CD4-positive, alpha-beta T cell treated with Interleukin-4 for 1 hour (primary cell): ENCODE measurements around the gene ABCA13.

ENCODE experiments used
- DNase-seq, 2 donors: peaks; one replicate each; pipeline ENCODE4 v3.0.0-alpha.2; 2020 to 2022

The ABCA13 gene

DNA sequence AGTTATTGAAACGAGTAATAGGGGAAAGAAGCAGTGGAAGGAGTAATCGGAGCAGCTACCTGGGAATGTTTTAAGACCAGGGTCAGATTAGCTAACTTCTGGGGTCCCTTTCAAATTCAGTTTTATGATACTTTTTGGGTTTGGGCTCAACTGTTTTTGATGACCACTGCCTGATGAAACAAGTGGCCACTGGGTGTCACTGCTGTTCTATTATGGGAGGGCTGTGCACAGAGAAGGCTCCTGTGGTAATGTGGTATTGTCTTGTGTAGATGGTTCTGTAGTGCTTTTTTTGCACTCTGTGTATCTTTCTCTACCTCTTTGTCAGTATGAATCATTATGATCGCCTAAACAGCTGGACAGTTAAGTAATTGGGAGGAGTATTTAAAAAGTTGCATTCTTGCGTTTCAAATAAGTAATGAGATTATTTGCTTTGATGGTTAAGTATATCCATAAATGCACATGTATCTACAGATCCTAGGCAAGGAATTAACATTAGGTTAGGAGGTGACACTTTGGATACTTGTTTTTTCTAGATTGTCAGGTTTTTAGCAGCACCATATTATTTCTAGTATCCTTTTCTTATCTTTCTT, 128.4 kb downstream of the ABCA13 start:
- DNase-seq = peak; percentile 15 to 28

- DNase-seq = no peak
Observed at GRCh38 chr7:48300301-48300700, 129.0 kb downstream of the ABCA13 start.

DNA sequence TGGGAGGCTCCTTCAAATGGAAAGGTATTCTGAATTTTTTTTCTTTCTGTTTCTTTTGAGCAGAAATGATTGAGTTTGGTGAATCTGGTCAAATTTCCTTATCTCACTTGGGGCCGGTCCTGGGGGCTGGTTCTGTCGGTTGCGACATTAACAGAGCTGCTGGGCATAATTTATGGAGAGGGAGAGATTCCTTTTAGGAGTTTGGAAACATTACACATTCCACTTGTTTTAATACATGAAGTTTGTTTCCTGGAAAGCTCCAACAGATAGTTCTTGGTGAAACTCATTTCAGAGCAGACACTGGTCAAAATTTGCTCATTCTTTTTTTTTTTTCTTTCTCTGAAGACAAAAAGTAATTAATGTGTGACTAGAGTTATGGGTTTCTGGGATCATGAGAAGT, 129.9 kb downstream of the ABCA13 start:
- no peak for DNase-seq

DNA sequence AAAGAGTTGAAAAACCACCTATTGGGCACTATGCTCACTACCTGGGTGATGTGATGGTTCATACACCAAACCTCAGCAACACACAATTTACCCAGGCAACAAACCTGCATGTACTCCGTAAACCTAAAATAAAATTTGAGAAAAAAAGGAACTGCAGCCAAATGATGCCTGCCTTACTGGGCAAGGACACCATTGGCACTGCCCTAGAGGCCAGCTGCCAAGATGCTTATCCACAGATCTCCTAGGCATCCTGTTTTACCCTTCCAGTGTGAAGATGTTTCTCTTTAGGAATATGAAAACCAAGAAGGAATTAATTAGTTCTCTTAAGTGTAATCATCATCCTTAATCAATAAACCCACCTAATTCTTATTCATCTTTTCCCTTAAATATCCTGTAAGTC, 133.4 kb downstream of the ABCA13 start:
- no peak for DNase-seq

DNA sequence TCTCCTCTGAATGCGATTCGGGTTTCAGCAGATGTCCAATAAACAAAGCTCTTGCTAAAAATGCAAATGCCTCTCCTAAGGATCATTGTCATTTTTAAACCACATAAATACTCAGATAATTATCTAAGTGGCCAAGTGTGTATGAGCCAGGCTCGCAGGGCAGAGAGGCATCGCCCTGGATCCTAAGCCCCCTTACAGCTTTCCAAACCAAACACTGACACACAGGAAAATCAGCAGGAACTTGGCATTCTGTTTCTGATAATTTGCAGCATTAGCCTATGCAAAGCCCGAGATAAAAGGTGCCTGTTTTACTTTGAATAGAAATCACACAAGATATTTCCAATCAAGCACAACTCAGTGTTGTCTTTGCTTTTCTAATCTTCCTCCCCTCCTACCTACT, 134.4 kb downstream of the ABCA13 start:
- DNase-seq = no peak

GRCh38 chr7:48307041-48307714, 135.9 kb downstream of the ABCA13 start:
- DNase-seq = no peak

- DNase-seq = no peak
Observed at GRCh38 chr7:48309720-48310119, 138.5 kb downstream of the ABCA13 start.

DNA sequence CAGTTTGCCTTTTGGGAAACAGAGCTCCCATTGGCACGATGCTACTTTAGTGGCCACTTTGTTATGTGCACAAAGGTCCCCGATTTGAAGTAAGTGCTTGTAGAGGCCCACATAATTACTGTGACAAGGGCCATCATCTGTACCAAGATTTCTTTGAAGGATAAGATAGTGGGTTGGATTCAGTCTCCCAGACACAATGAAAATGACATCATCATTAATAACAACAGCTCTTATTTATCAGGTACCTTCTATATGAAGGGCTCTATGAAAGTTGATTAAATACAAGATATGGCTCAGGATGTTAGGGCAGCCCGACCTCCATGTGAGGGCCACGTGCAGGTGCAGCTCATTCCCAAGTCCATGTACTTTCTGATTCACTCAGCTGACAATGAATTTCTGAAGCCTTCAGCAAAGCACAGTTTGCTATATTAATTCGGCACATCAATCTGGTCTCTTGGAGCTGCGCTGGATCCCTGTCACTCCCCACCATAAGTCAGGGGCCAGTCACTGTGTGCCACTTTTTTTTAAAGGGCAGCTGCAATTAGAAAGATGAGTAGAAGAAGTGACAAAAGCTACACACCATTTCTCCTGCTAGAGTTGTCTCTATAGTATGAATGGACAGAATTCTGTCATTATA, 140.3 kb downstream of the ABCA13 start:
- DNase-seq = no peak

GRCh38 chr7:48312151-48312550, 140.9 kb downstream of the ABCA13 start:
- DNase-seq = no peak

- no peak for DNase-seq
Observed at GRCh38 chr7:48316768-48317167, 145.5 kb downstream of the ABCA13 start.

DNA sequence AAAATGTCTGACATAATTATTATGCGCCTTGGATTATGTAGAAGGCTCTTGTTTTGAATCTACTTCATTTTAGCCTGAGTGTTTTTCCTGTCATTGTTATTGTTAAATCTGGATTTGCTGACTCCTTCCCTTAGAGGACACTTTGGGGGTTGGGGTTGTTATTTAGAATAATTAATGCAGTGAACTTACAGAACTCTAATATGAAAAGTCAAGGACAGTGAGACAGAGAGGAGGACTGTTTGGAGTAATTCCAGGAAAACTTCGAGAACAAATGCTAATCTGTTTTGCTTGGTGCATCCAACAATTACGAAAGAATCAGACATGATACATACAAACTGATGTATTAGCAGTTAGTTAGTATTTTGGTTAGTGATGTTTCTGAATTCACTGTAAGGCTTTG, 146.1 kb downstream of the ABCA13 start:
- no peak for DNase-seq

GRCh38 chr7:48321319-48322010, 150.2 kb downstream of the ABCA13 start:
- DNase-seq = no peak

DNA sequence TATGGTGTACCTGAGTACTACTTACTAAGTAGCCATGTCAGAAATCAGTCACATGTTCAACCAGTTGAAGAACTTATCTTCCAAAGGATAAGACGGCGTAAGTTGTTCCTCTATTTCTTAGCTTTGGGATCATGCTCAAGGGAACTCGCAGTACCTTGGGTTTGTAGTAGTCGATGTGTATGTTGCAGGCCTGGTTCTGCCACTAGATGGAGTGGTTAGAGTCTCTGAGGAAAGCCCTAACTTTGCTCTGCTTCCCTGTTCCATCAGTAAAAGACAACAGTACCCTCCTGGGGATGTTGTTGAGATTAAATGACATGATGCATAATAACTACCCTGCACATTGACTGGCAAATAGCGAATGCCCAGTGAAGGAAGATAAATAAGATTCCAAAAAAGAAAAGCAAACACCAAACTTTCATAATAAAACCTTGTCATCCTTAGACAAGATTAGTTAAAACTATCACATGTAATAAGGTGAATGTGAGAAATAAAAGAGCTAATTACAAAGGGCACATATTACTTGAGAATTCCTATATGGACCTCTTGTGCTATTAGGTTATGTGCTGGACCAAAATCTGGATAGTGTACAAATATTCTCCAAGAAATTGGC, 165.9 kb downstream of the ABCA13 start:
- no peak for DNase-seq

DNA sequence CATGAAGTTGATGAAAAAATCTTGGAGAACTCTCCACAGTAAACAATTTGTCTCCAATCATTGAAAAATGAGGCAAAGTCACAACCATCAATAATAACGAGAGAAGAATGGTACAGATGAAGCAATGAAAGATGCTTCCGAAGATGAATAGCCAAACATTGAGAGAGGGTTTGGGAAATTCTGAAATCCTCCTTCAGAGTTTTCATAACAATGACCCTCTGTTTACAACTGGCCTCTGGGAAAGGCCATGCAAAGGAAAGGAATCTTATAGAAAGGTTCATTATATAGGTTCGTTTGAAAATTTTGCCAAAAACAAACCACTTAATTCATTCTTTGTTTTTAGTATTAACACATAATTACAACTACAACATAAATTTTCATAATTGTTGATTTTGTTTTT, 166.5 kb downstream of the ABCA13 start:
- DNase-seq = no peak

DNA sequence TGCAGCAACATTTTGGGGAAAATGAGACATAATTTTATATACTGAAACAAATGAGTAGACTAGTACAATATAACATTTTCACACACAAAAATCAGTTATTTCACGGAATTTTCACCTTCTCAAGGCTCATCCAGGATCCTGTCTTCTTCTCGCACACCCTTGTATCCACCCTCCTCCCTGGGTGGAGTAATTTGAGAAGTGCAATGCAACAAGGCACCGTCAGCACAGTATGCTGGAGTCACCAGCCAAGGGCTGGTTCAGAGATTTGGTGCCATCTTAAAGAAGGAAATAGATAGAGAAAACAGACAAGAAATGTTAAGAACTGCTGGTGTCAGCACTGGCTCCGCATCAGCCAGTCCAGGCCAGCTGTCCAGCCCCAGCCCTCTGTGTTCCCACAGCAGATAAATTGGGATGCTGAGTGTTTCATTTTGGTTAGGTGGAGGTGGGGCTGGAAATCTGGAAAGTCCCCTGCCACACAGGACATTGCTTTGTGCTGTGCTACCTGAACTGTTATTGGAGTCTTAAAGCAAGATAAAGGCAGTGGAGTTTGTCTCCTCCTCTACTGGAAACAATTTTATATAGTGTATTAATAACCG, 176.1 kb downstream of the ABCA13 start:
- no peak for DNase-seq

DNA sequence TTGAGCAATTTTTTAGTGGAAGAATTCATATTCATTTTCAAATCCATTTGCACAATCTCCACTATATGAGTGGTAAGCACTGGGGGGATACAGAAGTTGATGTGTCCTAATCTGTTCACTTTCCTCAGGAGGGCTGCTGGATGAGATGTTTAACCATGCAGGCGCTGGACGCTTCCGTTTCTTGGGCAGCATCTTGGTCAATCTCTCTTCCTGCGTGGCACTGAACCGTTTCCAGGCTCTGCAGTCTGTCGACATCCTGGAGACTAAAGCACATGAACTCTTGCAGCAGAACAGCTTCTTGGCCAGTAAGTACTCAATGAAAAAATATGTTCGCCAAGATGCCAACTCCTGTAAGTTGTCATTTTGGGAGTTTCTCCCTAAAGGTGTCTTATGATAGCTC, 179.3 kb downstream of the ABCA13 start:
- no peak for DNase-seq

- DNase-seq = no peak
Observed at GRCh38 chr7:48351900-48352299, 180.6 kb downstream of the ABCA13 start.

- no peak for DNase-seq
Observed at GRCh38 chr7:48355346-48355745, 184.1 kb downstream of the ABCA13 start.

GRCh38 chr7:48360574-48360973, 189.3 kb downstream of the ABCA13 start:
- DNase-seq = no peak

GRCh38 chr7:48363174-48363573, 191.9 kb downstream of the ABCA13 start:
- DNase-seq = no peak

DNA sequence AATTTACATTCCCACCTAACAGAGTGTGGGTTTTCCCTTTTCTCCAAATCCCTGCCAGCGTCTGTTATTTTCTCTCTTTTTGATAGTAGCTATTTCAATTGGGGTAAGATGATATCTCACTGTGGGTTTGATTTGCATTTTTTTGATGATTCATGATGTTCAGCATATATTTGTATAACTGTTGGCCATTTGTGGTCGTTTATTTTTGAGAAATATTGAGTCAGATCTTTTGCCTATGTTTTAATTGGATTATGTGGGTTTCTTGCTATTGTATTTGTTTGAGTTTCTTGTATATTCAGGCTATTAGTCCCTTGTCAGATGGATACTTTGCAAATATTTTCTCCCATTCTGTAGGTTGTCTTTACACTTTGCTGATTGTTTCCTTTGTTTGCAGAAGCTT, 193.8 kb downstream of the ABCA13 start:
- DNase-seq = no peak

GRCh38 chr7:48366096-48366495, 194.8 kb downstream of the ABCA13 start:
- DNase-seq = no peak

- no peak for DNase-seq
Observed at GRCh38 chr7:48376263-48376662, 205.0 kb downstream of the ABCA13 start.
